NCI-H82 treated with DMSO at 0.1 percent for 48 hours (cell line): ENCODE results near the gene NAALAD2.
"Not testable (repeated sequence)": the region's sequence is repeated elsewhere in the genome, so short reads cannot be mapped to it uniquely, and the experiment has no call there.

Source experiments
- DNase-seq: peaks from one replicate; lab custom pipeline; 2025; ENCODE audit not compliant: unreplicated experiment; lab: John Stamatoyannopoulos, UW

Gene NAALAD2

GRCh38 chr11:90239967-90240636 lies 105.6 kb downstream of the NAALAD2 start:
- DNase-seq: not testable (repeated sequence)

- DNase-seq: no peak
Measured at GRCh38 chr11:90241414-90241813, 107.0 kb downstream of the NAALAD2 start.
